Heart right ventricle (tissue), 16 donors: ENCODE results near the gene RBPJL. TPM values are rescaled to one million over a fixed set of nuclear protein-coding genes. Genes with fewer than 3 reads are reported as not detected.

Experiments used
- ATAC-seq, 8 donors: fragments of 200-7000 bp; cut with Tn5 transposase; one replicate each; pipeline ENCODE4 v1.9.1; 2020; ENCODE audit warnings: mild to moderate bottlenecking in 8 of 8, moderate library complexity in 8 of 8, moderate number of reproducible peaks in 1 of 8
- DNase-seq, 2 donors: peaks; one replicate each; pipeline ENCODE4 v3.0.0-alpha.2; 2020
- H3K27ac ChIP-seq, 10 donors: fragments of 200-600 bp; sonication (generic) in 2 of 10; one replicate each; pipeline versions ENCODE4 v1.5.0 to v1.8.0; 2020 to 2022; ENCODE audit warnings: mild to moderate bottlenecking in 3 of 10
- H3K27me3 ChIP-seq, 7 donors: fragments of 200-600 bp; one replicate each; pipeline ENCODE4 v1.8.0; 2021 to 2022; ENCODE audit warnings: mild to moderate bottlenecking in 2 of 7
- H3K36me3 ChIP-seq, 9 donors: fragments of 200-600 bp; sonication (generic) in 1 of 9; one replicate each; pipeline versions ENCODE4 v1.5.0 to v1.8.0; 2020 to 2022; ENCODE audit warnings: mild to moderate bottlenecking in 2 of 9
- H3K4me1 ChIP-seq, 9 donors: fragments of 200-600 bp; sonication (generic) in 1 of 9; one replicate each; pipeline versions ENCODE4 v1.5.0 to v1.8.0; 2020 to 2022; ENCODE audit warnings: mild to moderate bottlenecking in 4 of 9
- H3K4me3 ChIP-seq, 10 donors: fragments of 200-600 bp; sonication (generic) in 2 of 10; one replicate each; pipeline versions ENCODE4 v1.5.0 to v1.8.0; 2020 to 2022; ENCODE audit warnings: mild to moderate bottlenecking in 7 of 10, moderate library complexity in 2 of 10
- H3K9me3 ChIP-seq, 11 donors: fragments of 200-600 bp in 10 of 11; sonication (generic) in 2 of 11; one replicate each; pipeline versions ENCODE4 v1.5.0 to v1.8.0; 2013 to 2022; ENCODE audit warnings: mild to moderate bottlenecking in 2 of 11, control low read depth in 1 of 11, moderate library complexity in 1 of 11
- WGBS, 2 donors: extraction: QIAGEN DNeasy Blood & Tissue Kit; methylation state at CpG; one replicate each; pipeline ENCODE4 v1.1.7; 2013; ENCODE audit warnings: inconsistent platforms in 1 of 2; 5-methylcytosine and 5-hydroxymethylcytosine counted together
- intact Hi-C, 10 donors: fragments of 100-400 bp; cut with DNase I; formaldehyde crosslinking; loops; one replicate each; pipeline versions ENCODE4 v1.11.1 to v1.14.2; 2022
- polyA plus RNA-seq, 2 donors: library from polyadenylated mRNA; stranded (reverse); fragments of 200-250 nt; gene quantifications; one replicate each; pipeline ENCODE4 v1.2.3, GENCODE V29; 2013
- total RNA-seq, 10 donors: library from RNA; stranded (reverse); fragmentation: NEBNext Ultra II Directional in 3 of 10; extraction: Animal tissue kit (Norgen Biotek cat#: 25700) in 3 of 10; gene quantifications; one replicate each; pipeline versions ENCODE4 v1.2.1 to v1.2.4, GENCODE V29; 2021 to 2023
- TF ChIP-seq, protein P1 (sequence below), 9 donors: fragments of 200-600 bp; sonication (generic) in 2 of 9; IDR thresholded peaks; one replicate each; pipeline versions ENCODE4 v1.5.0 to v1.8.0; 2021 to 2022; ENCODE audit warnings: antibody characterized with exemption in 9 of 9, mild to moderate bottlenecking in 5 of 9, moderate library complexity in 1 of 9
- donor health status: Arrhythmogenic right ventricular cardiomyopathy.
- donor health status: ischemic (EF 13 %, LVEDD 7.1; RV severe dilation, severe dysfunction).
- donor health status: healthy with polysubstance abuse.
- donor health status: DM: no; HTN: yes; CAD: no.
- donor health status: DM: no; HTN: no; CAD: no.
- donor health status: ischemic (EF 25% LVEDD 6.9; RV normal size, moderate dysfunction).
- donor health status: ischemic (EF 25% LVEDD 5.7; RV mildly dilated, moderate dysfunction).
- donor health status: healthy.
- donor health status: DM: yes; HTN: yes; CAD: no.
- donor health status: Ischemic cardiomyopathy.
- donor health status: ischemic (EF 35%, LVEDD 5.7; RV mildly dilated, moderate dysfunction).
- donor health status: nonischemic (EF 11% LVEDD 7.7; RV severe dilation, severe dysfunction).
- donor health status: DM: yes; HTN: yes; CAD: no.
- donor health status: PGD.
- donor health status: ischemic (EF 29% LVEDD 5.4; RV normal size, mild dysfunction).
- donor health status: nonischemic (EF 23%, LVEDD 6.1; RV moderate dilation, normal function).

The RBPJL gene
- total and polyA plus RNA-seq, 12 donors: 0.06 TPM; not detected in 11

DNA sequence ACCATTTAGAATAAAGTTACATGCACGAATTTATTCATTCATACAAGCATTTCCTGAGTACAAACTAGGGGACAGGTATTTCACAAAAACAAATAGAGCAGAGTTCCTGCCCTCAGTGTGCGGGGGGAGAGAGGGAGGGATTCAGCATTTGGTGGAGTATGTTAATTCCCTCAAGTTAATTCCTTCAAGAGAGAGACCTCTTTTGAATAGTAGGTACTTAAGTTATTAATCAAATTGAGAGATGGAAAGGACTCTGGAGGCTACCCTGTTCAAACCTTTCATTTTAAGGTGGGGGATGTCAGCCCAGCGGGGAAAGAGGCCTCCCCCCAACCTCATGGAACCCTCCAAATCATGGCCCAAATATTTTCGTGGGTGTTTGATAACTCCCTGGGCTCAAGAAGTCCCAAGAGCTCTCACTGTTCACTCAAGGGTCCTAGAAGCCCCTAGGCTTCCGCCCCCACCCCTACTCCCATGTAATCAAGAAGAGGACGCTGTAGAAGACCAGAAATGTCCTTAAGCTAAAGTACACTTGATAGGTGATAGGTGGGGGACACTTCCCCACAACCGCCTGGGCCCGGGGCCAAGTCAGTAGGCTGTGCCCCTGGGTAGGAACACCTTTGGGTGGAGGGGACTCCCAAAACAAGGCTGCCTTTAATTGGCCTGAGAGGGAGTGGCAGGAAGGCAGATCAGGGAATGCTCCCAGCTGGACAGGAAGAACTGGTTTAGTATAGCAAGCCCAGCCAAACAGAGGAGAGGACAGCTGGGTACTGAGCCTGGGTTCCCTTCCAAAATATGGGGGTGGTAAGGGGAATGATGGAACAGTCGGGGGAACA, 38.7 kb downstream of the RBPJL start:
- intact Hi-C loops: no loop called here
- Histone ChIP-seq H3K36me3 (peaks cover 0 to 6% (median 0%) of the 10 kb centered on the region in 9 donors), H3K9me3 (no peaks in the 10 kb centered on the region), H3K4me1 (peaks cover 3 to 77% (median 67%) of the 10 kb centered on the region in 9 donors), H3K4me3 (peak overlapping the region in 9 of 10 donors; percentile 1 to 90 (median 84)), H3K27me3 (no peaks in the 10 kb centered on the region), H3K27ac (peak overlapping the region; percentile 53 to 97 (median 94))
- TF ChIP-seq, protein P1, sequence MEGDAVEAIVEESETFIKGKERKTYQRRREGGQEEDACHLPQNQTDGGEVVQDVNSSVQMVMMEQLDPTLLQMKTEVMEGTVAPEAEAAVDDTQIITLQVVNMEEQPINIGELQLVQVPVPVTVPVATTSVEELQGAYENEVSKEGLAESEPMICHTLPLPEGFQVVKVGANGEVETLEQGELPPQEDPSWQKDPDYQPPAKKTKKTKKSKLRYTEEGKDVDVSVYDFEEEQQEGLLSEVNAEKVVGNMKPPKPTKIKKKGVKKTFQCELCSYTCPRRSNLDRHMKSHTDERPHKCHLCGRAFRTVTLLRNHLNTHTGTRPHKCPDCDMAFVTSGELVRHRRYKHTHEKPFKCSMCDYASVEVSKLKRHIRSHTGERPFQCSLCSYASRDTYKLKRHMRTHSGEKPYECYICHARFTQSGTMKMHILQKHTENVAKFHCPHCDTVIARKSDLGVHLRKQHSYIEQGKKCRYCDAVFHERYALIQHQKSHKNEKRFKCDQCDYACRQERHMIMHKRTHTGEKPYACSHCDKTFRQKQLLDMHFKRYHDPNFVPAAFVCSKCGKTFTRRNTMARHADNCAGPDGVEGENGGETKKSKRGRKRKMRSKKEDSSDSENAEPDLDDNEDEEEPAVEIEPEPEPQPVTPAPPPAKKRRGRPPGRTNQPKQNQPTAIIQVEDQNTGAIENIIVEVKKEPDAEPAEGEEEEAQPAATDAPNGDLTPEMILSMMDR (IDR thresholded peaks at IDR 0.05): no peak
- ATAC-seq (peak in 3 of 8 donors; percentile 17 to 27 (median 22)), DNase-seq (no peak)
- WGBS, 2 donors: 57 to 60% methylated on average over 9 of the region's 9 CpGs

DNA sequence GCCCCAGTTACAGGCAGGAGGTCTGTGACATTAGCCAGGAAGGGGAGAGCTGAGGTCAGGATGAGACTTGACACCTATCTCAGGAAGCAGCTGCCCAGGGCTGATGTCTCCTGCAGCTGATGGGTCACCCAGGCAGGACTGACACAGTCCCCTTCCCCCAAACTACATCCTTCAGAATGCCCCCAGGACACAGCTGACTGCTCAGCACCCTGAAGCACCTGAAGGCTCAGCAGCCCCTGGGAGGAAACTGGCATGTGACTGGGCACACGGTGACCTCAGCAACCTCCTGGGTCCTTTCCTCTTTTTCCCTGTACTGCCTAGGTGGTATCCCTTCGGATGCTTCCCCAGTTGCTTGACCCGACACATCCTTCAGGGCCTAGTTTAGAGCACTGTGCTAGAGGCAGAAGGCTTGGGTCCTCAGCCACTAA, 39.7 kb downstream of the RBPJL start:
- TF ChIP-seq, protein P1 (IDR thresholded peaks at IDR 0.05): no peak
- Histone ChIP-seq H3K9me3 (no peaks in the 10 kb centered on the region), H3K4me3 (peak overlapping the region; percentile 55 to 90 (median 83)), H3K36me3 (no peaks in the 10 kb centered on the region), H3K27me3 (no peaks in the 10 kb centered on the region), H3K27ac (peak overlapping the region; percentile 46 to 97 (median 94)), H3K4me1 (peaks cover 3 to 67% (median 59%) of the 10 kb centered on the region in 9 donors)
- intact Hi-C loops: no loop called here
- 38 to 42% methylated on average over 3 of the region's 3 CpGs for WGBS, 2 donors
- DNase-seq (no peak), ATAC-seq (no peak)

DNA sequence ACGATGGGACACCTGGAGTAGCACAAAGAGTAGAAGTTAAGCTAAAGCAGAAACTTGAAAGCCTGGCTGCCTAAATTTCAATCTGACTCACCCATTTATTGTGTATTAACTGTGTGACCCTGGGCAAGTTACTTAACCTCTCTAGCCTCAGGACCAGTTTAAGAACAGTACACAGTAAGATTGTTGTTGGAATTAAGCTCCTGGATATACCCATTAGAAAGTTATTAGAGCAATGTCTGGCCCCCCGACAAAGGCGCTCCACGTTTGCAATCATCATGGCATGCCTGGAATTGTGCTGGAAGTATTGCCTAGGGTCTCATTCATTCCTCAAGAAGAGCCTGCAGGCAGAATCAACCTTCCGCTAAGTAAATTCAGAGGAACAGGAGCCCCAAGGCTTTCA, 40.2 kb downstream of the RBPJL start:
- Histone ChIP-seq H3K4me1 (peaks cover 3 to 63% (median 54%) of the 10 kb centered on the region in 9 donors), H3K36me3 (no peaks in the 10 kb centered on the region), H3K27me3 (no peaks in the 10 kb centered on the region), H3K4me3 (peak overlapping the region; percentile 55 to 90 (median 83)), H3K27ac (peak overlapping the region; percentile 75 to 97 (median 94)), H3K9me3 (no peaks in the 10 kb centered on the region)
- no peak for ATAC-seq
- DNase-seq: no peak
- 43 to 58% methylated on average over 5 of the region's 5 CpGs for WGBS, 2 donors
- TF ChIP-seq, protein P1 (IDR thresholded peaks at IDR 0.05): no peak
- intact Hi-C loops: no loop called here

DNA sequence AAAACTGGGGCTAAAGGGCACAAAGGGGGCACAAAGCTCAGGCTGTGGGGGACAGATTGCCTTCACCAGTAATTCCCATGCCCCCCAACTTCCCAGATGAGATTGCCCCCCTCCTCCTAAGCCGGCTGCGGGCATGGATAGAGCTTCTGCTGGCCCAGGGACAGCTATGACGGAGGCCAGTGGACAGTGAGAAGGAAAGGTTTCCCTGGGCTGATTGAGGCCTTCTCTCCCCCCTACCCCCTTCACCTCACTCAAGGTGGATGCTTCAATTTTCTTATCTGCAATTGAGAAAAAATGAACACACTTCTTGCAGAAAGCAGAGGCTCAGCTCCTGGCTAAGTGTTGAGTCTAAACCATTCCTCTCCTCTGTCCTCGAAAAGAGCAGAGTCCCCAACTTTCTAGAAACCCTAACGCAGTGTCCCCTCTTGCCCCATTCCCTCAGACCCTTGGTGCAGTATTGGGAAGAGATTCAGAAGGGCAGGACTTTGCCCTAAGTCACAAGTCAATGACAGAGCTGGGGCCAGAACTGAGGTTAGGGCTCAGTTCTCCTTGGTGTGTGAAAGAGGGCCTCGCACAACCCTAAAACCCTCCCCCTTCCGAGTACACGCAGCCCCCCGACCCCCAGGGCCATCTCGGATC, 40.8 kb downstream of the RBPJL start:
- ATAC-seq: peak in 6 of 8 donors; percentile 12 to 50 (median 37)
- H3K4me3 ChIP-seq: peak overlapping the region; percentile 55 to 90 (median 83)
- peak overlapping the region; percentile 75 to 97 (median 94) for H3K27ac ChIP-seq
- 19 to 20% methylated on average over 10 of the region's 10 CpGs for WGBS, 2 donors
- DNase-seq: no peak
- H3K9me3 ChIP-seq: no peaks in the 10 kb centered on the region
- no peaks in the 10 kb centered on the region for H3K36me3 ChIP-seq
- intact Hi-C loops: no loop called here
- H3K27me3 ChIP-seq: no peaks in the 10 kb centered on the region
- TF ChIP-seq, protein P1 (IDR thresholded peaks at IDR 0.05): no peak
- H3K4me1 ChIP-seq: peaks cover 3 to 57% (median 48%) of the 10 kb centered on the region in 9 donors
